Left ventricle myocardium inferior (tissue), 1 donor: Measurements from ENCODE around the gene PARD3B. TPM values are rescaled to one million over a fixed set of nuclear protein-coding genes. Genes with fewer than 3 reads are reported as not detected.

Experiments
- DNase-seq: peaks from one replicate; pipeline ENCODE4 v3.0.0-alpha.2; 2020
- H3K27ac ChIP-seq: fragments of 200-600 bp; replicated peaks from 2 replicates; pipeline ENCODE4 v1.8.0; 2021
- H3K27me3 ChIP-seq: fragments of 200-600 bp; 2 replicates; pipeline ENCODE4 v1.8.0; 2021; ENCODE audit warnings: low read depth
- H3K36me3 ChIP-seq: fragments of 200-600 bp; 2 replicates; pipeline ENCODE4 v1.8.0; 2021
- H3K4me1 ChIP-seq: fragments of 200-600 bp; 2 replicates; pipeline ENCODE4 v1.8.0; 2021
- H3K4me3 ChIP-seq: fragments of 200-600 bp; 2 replicates; pipeline ENCODE4 v1.8.0; 2021; ENCODE audit warnings: mild to moderate bottlenecking, moderate library complexity
- H3K9me3 ChIP-seq: fragments of 200-600 bp; replicated peaks from 2 replicates; pipeline ENCODE4 v1.8.0; 2021
- intact Hi-C: fragments of 100-400 bp; cut with micrococcal nuclease; formaldehyde crosslinking; loops from one replicate; pipeline ENCODE4 v1.11.0; 2022
- total RNA-seq: library from RNA; stranded (reverse); fragmentation: NEBNext Ultra II Directional; extraction: Animal tissue kit (Norgen Biotek cat#: 25700); gene quantifications from one replicate; pipeline ENCODE4 v1.2.1, GENCODE V29; 2021
- TF ChIP-seq, protein P1 (sequence below): fragments of 200-600 bp; IDR thresholded peaks from 2 replicates; pipeline ENCODE4 v1.8.0; 2021; ENCODE audit warnings: antibody characterized with exemption, mild to moderate bottlenecking, borderline replicate concordance
- donor health status: DM: no; HTN: yes; CAD: no; lungs with severe emphysema.

Gene PARD3B
- total RNA-seq, 1 donor from 2014 or later, result 9.1 TPM

DNA sequence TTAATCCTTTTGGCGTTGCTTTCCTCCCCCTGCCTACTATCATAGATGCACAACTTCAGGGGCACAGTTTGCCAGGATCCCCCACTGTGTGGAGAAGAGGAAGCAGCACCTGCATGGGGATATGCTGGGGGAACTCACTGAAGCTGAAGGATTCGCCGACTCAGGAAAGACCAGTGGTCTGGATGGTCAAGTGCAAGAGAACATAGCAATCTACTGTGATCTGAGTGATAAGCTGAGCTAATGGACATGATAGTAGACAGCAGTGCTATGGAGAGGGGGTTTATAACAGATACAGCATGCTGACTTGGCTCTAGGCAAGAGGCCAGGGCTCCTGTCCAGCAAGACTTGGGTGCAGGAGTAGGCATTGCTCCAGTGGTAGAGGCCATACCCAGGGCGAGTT, 1012.6 kb downstream of the PARD3B start:
- Histone ChIP-seq H3K4me3 (no peak overlapping the region), H3K36me3 (no peaks in the 10 kb centered on the region), H3K4me1 (no peaks in the 10 kb centered on the region), H3K27me3 (no peaks in the 10 kb centered on the region), H3K27ac (no peak overlapping the region), H3K9me3 (no peaks in the 10 kb centered on the region)
- TF ChIP-seq, protein P1, sequence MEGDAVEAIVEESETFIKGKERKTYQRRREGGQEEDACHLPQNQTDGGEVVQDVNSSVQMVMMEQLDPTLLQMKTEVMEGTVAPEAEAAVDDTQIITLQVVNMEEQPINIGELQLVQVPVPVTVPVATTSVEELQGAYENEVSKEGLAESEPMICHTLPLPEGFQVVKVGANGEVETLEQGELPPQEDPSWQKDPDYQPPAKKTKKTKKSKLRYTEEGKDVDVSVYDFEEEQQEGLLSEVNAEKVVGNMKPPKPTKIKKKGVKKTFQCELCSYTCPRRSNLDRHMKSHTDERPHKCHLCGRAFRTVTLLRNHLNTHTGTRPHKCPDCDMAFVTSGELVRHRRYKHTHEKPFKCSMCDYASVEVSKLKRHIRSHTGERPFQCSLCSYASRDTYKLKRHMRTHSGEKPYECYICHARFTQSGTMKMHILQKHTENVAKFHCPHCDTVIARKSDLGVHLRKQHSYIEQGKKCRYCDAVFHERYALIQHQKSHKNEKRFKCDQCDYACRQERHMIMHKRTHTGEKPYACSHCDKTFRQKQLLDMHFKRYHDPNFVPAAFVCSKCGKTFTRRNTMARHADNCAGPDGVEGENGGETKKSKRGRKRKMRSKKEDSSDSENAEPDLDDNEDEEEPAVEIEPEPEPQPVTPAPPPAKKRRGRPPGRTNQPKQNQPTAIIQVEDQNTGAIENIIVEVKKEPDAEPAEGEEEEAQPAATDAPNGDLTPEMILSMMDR, result no peak
- no peak for DNase-seq
- intact Hi-C loops, result no loop called here

DNA sequence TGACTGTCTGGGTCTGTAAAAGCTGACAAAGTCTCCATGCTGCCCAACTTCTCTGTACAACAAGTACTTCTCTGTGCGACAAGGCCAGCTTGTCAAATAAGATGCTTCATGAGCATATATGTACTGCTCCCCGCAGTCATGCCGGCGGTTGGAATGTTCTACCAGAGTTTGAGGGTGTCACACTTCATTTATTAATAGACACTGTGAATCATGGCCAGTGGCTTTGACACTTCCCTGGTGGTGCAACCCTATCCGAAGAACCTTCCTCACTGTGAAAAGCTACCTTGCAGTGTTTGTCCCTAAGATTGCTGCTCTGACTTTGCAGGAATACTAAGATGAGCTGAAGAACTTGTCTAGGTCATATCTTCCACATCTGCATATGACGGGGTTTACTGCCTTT, 1016.2 kb downstream of the PARD3B start:
- TF ChIP-seq, protein P1, result no peak

DNA sequence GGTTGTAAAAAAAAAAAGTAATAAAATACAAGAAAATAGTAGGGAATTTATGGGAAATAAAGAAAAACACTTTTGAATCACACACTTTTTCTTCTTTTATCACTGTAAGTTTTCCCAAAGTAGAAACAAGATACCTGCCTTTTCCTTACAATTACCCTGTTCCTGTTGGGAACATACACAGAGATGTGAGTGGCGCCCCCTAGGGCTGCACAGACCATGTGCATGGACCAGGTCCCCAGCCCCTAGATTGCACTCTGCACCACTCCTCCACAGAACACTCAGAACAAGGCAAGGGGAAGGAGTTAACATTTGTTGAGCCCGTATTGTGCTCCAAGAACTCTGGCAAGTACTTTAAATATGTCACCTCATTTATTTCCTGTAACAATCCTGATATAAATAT, 1018.4 kb downstream of the PARD3B start:
- Histone ChIP-seq H3K36me3 (no peaks in the 10 kb centered on the region), H3K27ac (no peak overlapping the region), H3K27me3 (no peaks in the 10 kb centered on the region), H3K4me1 (no peaks in the 10 kb centered on the region), H3K9me3 (no peaks in the 10 kb centered on the region), H3K4me3 (no peak overlapping the region)
- DNase-seq, result no peak
- TF ChIP-seq, protein P1, result peak; percentile 44
- intact Hi-C loops, result no loop called here

More for the DNA sequence above, 1016.2 kb downstream of the PARD3B start:
- DNase-seq, result no peak
- Histone ChIP-seq H3K9me3 (no peaks in the 10 kb centered on the region), H3K36me3 (no peaks in the 10 kb centered on the region), H3K27me3 (no peaks in the 10 kb centered on the region), H3K4me3 (no peak overlapping the region), H3K27ac (no peak overlapping the region), H3K4me1 (no peaks in the 10 kb centered on the region)
- intact Hi-C loops, result no loop called here

DNA sequence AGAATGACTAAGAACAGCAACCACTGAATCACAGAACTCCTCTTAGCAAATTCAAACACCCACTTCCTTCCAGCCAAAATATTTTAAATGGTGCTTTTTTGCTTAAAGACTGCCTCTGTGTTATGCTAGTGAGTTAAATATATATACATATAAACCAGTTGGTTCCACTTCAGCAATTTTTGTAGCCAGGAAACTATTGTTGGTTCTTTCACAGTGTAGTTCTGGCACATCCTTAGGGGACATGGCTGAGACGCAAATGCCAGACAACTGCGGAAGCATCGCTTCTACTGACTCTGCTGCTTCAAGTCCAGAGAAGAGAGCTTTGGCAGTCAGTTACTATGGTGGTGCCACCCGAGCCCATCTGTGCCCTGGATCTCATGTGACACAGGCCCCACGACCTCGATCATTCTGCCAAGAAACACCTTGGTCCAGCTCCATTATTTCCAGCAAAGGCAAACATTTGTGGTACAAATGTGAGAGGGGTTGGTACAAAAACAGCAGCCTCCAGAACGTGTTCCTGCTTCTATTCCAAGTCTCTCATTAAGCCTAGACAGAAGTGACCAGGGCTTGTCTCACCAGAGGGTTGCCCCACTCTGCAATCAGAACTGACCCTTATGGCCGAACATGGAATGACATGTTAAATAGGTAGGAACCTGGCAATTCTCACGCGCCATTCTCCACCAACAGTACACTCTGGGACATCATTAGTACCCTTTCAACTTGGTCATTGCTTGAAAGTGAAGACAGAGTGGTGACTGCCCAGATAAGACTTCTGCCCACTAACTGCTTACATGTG, 1019.3 kb downstream of the PARD3B start:
- H3K36me3 ChIP-seq, result no peaks in the 10 kb centered on the region
- H3K27ac ChIP-seq, result no peak overlapping the region
- no peaks in the 10 kb centered on the region for H3K9me3 ChIP-seq
- DNase-seq, result no peak
- H3K4me3 ChIP-seq, result no peak overlapping the region
- intact Hi-C loops, result no loop called here
- no peaks in the 10 kb centered on the region for H3K4me1 ChIP-seq
- no peaks in the 10 kb centered on the region for H3K27me3 ChIP-seq
- TF ChIP-seq, protein P1, result no peak

DNA sequence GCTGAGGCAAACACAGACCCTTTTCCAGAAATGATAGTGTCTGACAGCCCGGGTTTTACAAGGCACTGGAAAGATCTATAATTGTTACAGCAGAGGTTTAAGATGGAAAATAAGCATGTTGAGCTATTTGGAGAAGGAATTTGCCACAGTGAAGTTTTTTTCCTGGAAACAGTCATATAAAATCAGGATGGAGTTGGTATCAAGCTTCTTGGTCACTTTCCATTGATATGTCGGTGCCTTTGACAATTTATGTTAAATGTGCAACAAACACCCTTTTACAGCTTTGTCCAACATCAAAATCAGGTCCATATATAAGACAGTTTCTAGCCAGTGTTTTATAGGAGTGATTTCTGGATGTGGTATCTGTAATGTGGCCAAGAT, 1019.9 kb downstream of the PARD3B start:
- H3K9me3 ChIP-seq, result no peaks in the 10 kb centered on the region
- H3K4me3 ChIP-seq, result no peak overlapping the region
- no peaks in the 10 kb centered on the region for H3K27me3 ChIP-seq
- TF ChIP-seq, protein P1, result no peak
- intact Hi-C loops, result no loop called here
- H3K27ac ChIP-seq, result no peak overlapping the region
- no peaks in the 10 kb centered on the region for H3K4me1 ChIP-seq
- no peaks in the 10 kb centered on the region for H3K36me3 ChIP-seq
- no peak for DNase-seq
